Rectal smooth muscle tissue (tissue), 1 donor: ENCODE measurements around the gene CD302.
"Not testable (repeated sequence)": the region's sequence is repeated elsewhere in the genome, so short reads cannot be mapped to it uniquely, and the experiment has no call there.

Source experiments
- H3K27ac ChIP-seq: one replicate; pipeline ENCODE4 v1.7.0; 2013; ENCODE audit warnings: low read depth, low read length, inconsistent platforms
- H3K27me3 ChIP-seq: one replicate; pipeline ENCODE4 v1.7.0; 2013; ENCODE audit warnings: low read length; ENCODE audit not compliant: control insufficient read depth, insufficient read depth
- H3K36me3 ChIP-seq: one replicate; pipeline ENCODE4 v1.7.0; 2013; ENCODE audit warnings: low read length; ENCODE audit not compliant: control insufficient read depth, insufficient read depth
- H3K4me1 ChIP-seq: one replicate; pipeline ENCODE4 v1.7.0; 2013; ENCODE audit warnings: low read length; ENCODE audit not compliant: control insufficient read depth, insufficient read depth
- H3K4me3 ChIP-seq: one replicate; pipeline ENCODE4 v1.7.0; 2013; ENCODE audit warnings: low read length
- H3K9ac ChIP-seq: one replicate; pipeline ENCODE4 v1.7.0; 2013; ENCODE audit warnings: low read length

The CD302 gene

DNA sequence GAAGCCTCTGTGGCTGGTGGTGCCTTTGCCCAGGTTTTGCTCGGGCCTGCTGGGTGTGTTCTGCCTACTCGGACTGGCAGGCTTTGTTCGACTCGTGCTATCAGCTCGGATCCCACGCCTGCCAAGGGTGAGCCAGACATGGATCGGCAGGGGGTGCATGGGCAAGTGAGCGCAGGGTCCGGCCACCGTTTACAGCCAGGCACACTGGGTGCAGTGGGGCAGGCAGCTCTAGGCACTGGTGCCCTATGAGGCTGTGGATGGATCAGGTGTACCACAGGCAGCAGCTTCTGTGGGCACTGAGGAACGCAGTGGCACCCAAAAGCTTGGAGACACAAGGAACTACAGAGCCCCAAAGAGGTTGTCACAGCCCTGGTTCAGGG, 60.1 kb downstream of the CD302 start:
- H3K36me3 ChIP-seq: peaks cover 22% of the 10 kb centered on the region

DNA sequence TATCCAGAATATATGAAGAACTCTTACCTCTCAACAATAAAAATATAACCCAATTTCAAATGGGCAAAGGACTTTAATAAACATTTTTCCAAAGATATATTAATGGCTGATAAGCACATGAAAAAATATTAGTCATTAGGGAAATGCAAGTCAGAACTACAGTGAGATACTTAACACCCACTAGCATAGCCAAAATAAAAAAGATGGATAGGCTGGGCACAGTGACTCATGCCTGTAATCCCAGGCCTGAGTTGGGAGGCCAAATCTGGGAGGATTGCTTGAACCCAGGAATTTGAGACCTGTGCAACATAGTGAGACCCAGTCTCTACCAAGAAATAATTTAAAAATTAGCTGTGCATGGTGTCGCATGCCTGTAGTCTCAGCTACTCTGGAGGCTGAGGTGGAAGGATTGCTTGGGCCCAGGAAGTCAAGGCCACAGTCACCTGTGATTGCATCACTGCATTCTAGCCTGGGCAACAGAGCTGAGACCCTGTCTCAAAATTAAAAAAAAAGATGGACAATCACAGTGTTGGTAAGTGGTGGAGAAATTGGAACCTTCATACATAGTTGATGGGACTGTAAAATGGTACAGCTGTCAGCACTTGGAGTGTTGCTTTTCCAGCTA, 60.6 kb downstream of the CD302 start:
- Histone ChIP-seq H3K27ac (no peak overlapping the region), H3K9ac (no peak overlapping the region), H3K4me1 (peaks cover 2% of the 10 kb centered on the region), H3K4me3 (no peak overlapping the region), H3K27me3 (no peaks in the 10 kb centered on the region), H3K36me3 (peaks cover 22% of the 10 kb centered on the region)

More for the DNA sequence above, 60.1 kb downstream of the CD302 start:
- Histone ChIP-seq H3K9ac (no peak overlapping the region), H3K4me1 (peaks cover 2% of the 10 kb centered on the region), H3K4me3 (no peak overlapping the region), H3K27me3 (no peaks in the 10 kb centered on the region), H3K27ac (no peak overlapping the region)

DNA sequence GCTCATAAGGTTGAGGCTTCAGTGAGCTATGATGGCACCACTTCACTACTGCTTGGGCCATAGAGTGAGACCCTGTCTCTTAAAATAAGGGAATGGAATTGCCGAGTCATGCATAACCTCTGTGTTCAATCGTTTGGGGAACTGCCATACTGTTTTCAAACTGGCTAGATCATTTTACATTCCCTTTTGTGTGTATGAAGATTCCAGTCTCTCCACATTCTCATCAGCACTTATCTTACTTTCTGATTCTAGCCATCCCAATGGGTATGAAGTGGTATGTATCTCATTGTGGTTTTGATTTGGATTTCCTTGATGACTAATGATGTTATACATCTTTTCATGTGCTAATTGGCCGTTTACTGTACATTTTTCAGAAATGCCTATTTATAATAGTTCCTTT, 62.0 kb downstream of the CD302 start:
- H3K9ac ChIP-seq: no peak overlapping the region
- no peak overlapping the region for H3K27ac ChIP-seq
- no peaks in the 10 kb centered on the region for H3K27me3 ChIP-seq
- H3K36me3 ChIP-seq: peaks cover 22% of the 10 kb centered on the region
- H3K4me1 ChIP-seq: peaks cover 2% of the 10 kb centered on the region
- no peak overlapping the region for H3K4me3 ChIP-seq

- H3K27ac ChIP-seq: no peak overlapping the region
- H3K4me3 ChIP-seq: no peak overlapping the region
- H3K9ac ChIP-seq: no peak overlapping the region
- peaks cover 2% of the 10 kb centered on the region for H3K4me1 ChIP-seq
- H3K27me3 ChIP-seq: no peaks in the 10 kb centered on the region
- H3K36me3 ChIP-seq: peaks cover 26% of the 10 kb centered on the region
Observed at GRCh38 chr2:159735648-159736047, 62.4 kb downstream of the CD302 start.

- Histone ChIP-seq H3K27ac (no peak overlapping the region), H3K27me3 (no peaks in the 10 kb centered on the region), H3K9ac (no peak overlapping the region), H3K36me3 (peaks cover 4% of the 10 kb centered on the region), H3K4me1 (no peaks in the 10 kb centered on the region), H3K4me3 (no peak overlapping the region)
Observed at GRCh38 chr2:159728629-159729028, 69.4 kb downstream of the CD302 start.

- Histone ChIP-seq H3K4me1 (no peaks in the 10 kb centered on the region), H3K36me3 (peaks cover under 1% of the 10 kb centered on the region), H3K27ac (no peak overlapping the region)
Observed at GRCh38 chr2:159725713-159726112, 72.3 kb downstream of the CD302 start.

DNA sequence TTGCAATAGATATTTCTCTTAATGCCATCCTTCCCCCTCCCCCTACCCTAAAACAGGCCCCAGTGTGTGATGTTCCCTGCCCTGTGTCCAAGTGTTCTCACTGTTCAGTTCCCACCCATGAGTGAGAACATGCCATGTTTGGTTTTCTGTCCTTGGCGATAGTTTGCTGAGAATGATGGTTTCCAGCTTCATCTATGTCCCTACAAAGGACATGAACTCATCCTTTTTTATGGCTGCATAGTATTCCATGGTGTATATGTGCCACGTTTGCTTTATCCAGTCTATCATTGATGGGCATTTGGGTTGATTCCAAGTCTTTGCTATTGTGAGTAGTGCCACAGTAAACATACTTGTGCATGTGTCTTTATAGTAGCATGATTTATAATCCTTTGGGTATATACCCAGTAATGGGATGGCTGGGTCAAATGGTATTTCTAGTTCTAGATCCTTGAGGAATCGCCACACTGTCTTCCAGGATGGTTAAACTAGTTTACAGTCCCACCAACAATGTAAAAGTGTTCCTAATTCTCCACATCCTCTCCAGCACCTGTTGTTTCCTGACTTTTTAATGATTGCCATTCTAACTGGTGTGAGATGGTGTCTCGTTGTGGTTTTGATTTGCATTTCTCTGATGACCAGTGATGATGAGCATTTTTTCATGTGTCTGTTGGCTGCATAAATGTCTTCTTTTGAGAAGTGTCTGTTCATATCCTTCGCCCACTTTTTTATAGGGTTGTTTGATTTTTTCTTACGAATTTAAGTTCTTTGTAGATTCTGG, 73.0 kb downstream of the CD302 start:
- not testable (repeated sequence) for H3K4me1 ChIP-seq, H3K9ac ChIP-seq, H3K4me3 ChIP-seq, H3K27ac ChIP-seq, H3K36me3 ChIP-seq, H3K27me3 ChIP-seq

More at GRCh38 chr2:159725713-159726112, 72.3 kb downstream of the CD302 start:
- no peaks in the 10 kb centered on the region for H3K27me3 ChIP-seq
- no peak overlapping the region for H3K4me3 ChIP-seq
- H3K9ac ChIP-seq: no peak overlapping the region

DNA sequence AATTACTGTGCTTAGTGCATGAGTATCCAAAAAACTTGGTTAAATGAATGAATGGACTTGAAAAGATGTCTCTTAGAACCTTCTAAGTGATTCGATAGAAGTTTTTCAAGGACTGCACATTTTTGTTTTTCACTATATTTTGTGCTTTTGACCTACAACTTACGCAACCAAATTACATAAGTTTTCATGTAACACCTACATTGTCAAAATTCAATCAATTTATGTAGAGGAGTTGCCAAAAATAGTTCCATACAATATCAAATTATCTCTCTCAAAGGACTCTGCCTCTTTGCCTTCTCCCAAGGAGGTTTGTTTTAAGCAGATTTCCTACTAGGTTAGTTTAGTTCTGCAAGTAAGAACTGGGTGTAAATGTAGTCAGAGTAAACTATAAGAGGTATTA, 75.4 kb downstream of the CD302 start:
- H3K4me1 ChIP-seq: no peaks in the 10 kb centered on the region
- H3K9ac ChIP-seq: no peak overlapping the region
- H3K27ac ChIP-seq: no peak overlapping the region
- H3K36me3 ChIP-seq: no peaks in the 10 kb centered on the region
- no peaks in the 10 kb centered on the region for H3K27me3 ChIP-seq
- H3K4me3 ChIP-seq: no peak overlapping the region

GRCh38 chr2:159720676-159721075, 77.3 kb downstream of the CD302 start:
- H3K9ac ChIP-seq: no peak overlapping the region
- no peak overlapping the region for H3K4me3 ChIP-seq
- peaks cover 4% of the 10 kb centered on the region for H3K36me3 ChIP-seq
- H3K27me3 ChIP-seq: no peaks in the 10 kb centered on the region
- peaks cover 2% of the 10 kb centered on the region for H3K4me1 ChIP-seq
- H3K27ac ChIP-seq: no peak overlapping the region
